ENCODE data around the gene NUP35.
"Not testable (repeated sequence)": the region's sequence is repeated elsewhere in the genome, so short reads cannot be mapped to it uniquely, and the experiment has no call there.

NUP35 gene

GRCh38 chr2:183163821-183164649, 39.8 kb downstream of the NUP35 start:
- 92% methylated on average over 6 of the region's 6 CpGs for WGBS
- Histone ChIP-seq H3K36me3 (ENCODE audit: control insufficient read depth in 1 of 2, insufficient read depth in 2 of 2, low read depth in 1 of 2, low read length in 2 of 2) (peaks cover 0 to 55% of the 10 kb centered on the region in 2 experiments), H3K4me1 (ENCODE audit: control insufficient read depth, insufficient read depth, low read depth, low read length) (peaks cover 6% of the 10 kb centered on the region), H3K9ac (ENCODE audit: low read length) (no peak overlapping the region), H3K4me3 (ENCODE audit: insufficient read depth in 1 of 2, low read depth in 1 of 2, low read length in 2 of 2) (no peak overlapping the region), H2BK15ac (ENCODE audit: low read depth, poor library complexity, severe bottlenecking) (no peak overlapping the region), H3K79me1 (replicated peaks; ENCODE audit: low read length, poor library complexity, severe bottlenecking) (peaks cover 9% of the 10 kb centered on the region), H4K91ac (ENCODE audit: low read length) (no peak overlapping the region), H2AK5ac (ENCODE audit: low read length, severe bottlenecking) (no peak overlapping the region), H2BK12ac (ENCODE audit: low read length in 2 of 2) (peak overlapping the region in 1 of 2 experiments; percentile 39), H3K23ac (ENCODE audit: low read length in 2 of 2) (no peak overlapping the region), H3K9me3 (ENCODE audit: control insufficient read depth, low read length) (peaks cover 4% of the 10 kb centered on the region), H4K8ac (ENCODE audit: low read length) (no peak overlapping the region), H2BK5ac (ENCODE audit: low read depth, low read length, poor library complexity, severe bottlenecking) (no peak overlapping the region), H3K4me2 (ENCODE audit: low read length, poor library complexity, severe bottlenecking) (no peak overlapping the region), H3K4ac (ENCODE audit: low read depth in 1 of 2, low read length in 2 of 2) (no peak overlapping the region), H2AFZ (ENCODE audit: low read depth, low read length) (no peak overlapping the region), H3K14ac (ENCODE audit: low read length in 2 of 2) (no peak overlapping the region), H3K27me3 (ENCODE audit: control insufficient read depth in 1 of 2, insufficient read depth in 1 of 2, low read length in 2 of 2) (no peaks in the 10 kb centered on the region), H3K27ac (ENCODE audit: low read length, poor library complexity, severe bottlenecking) (no peak overlapping the region), H3K18ac (ENCODE audit: low read depth in 1 of 2, low read length in 2 of 2) (no peak overlapping the region), H2BK120ac (ENCODE audit: low read depth, low read length) (no peak overlapping the region)
- peak; percentile 48 for DNase-seq

DNA sequence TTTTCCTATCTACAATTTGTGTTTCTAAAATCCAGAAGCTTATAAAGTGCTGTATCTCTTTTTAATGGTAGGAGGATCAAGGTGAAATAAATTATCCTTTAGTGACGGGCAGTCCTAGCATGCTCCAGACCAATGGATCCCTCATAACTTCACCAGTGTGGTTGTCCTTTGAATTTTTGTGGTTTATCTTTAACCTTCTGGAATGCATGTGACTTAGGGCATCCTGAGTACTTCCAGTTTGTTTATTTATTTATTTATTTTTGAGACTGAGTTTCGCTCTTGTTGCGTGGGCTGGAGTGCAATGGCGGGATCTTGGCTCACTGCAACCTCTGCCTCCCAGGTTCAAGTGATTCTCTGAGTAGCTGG, 40.4 kb downstream of the NUP35 start:
- Histone ChIP-seq H3K9ac (ENCODE audit: low read length) (no peak overlapping the region), H3K9me3 (ENCODE audit: control insufficient read depth, low read length) (peaks cover 4% of the 10 kb centered on the region), H3K27me3 (ENCODE audit: control insufficient read depth in 1 of 2, insufficient read depth in 1 of 2, low read length in 2 of 2) (no peaks in the 10 kb centered on the region), H3K4me2 (ENCODE audit: low read length, poor library complexity, severe bottlenecking) (no peak overlapping the region), H2BK12ac (ENCODE audit: low read length in 2 of 2) (no peak overlapping the region), H3K4me1 (ENCODE audit: control insufficient read depth, insufficient read depth, low read depth, low read length) (peaks cover 6% of the 10 kb centered on the region), H3K4ac (ENCODE audit: low read depth in 1 of 2, low read length in 2 of 2) (no peak overlapping the region), H3K27ac (ENCODE audit: low read length, poor library complexity, severe bottlenecking) (no peak overlapping the region), H3K23ac (ENCODE audit: low read length in 2 of 2) (no peak overlapping the region), H2BK15ac (ENCODE audit: low read depth, poor library complexity, severe bottlenecking) (no peak overlapping the region), H3K4me3 (ENCODE audit: insufficient read depth in 1 of 2, low read depth in 1 of 2, low read length in 2 of 2) (no peak overlapping the region), H4K91ac (ENCODE audit: low read length) (no peak overlapping the region), H2AK5ac (ENCODE audit: low read length, severe bottlenecking) (no peak overlapping the region), H3K79me1 (replicated peaks; ENCODE audit: low read length, poor library complexity, severe bottlenecking) (peaks cover 12% of the 10 kb centered on the region), H2AFZ (ENCODE audit: low read depth, low read length) (no peak overlapping the region), H2BK120ac (ENCODE audit: low read depth, low read length) (no peak overlapping the region), H2BK5ac (ENCODE audit: low read depth, low read length, poor library complexity, severe bottlenecking) (no peak overlapping the region), H3K18ac (ENCODE audit: low read depth in 1 of 2, low read length in 2 of 2) (no peak overlapping the region), H3K14ac (ENCODE audit: low read length in 2 of 2) (no peak overlapping the region), H4K8ac (ENCODE audit: low read length) (no peak overlapping the region), H3K36me3 (ENCODE audit: control insufficient read depth in 1 of 2, insufficient read depth in 2 of 2, low read depth in 1 of 2, low read length in 2 of 2) (peaks cover 0 to 51% of the 10 kb centered on the region in 2 experiments)
- peak; percentile 71 for DNase-seq
- WGBS: 62% methylated on average over 4 of the region's 4 CpGs

- Histone ChIP-seq H3K23ac (ENCODE audit: low read length in 2 of 2) (no peak overlapping the region), H2BK5ac (ENCODE audit: low read depth, low read length, poor library complexity, severe bottlenecking) (no peak overlapping the region), H2AK5ac (ENCODE audit: low read length, severe bottlenecking) (no peak overlapping the region), H4K91ac (ENCODE audit: low read length) (no peak overlapping the region), H3K27ac (ENCODE audit: low read length, poor library complexity, severe bottlenecking) (no peak overlapping the region), H4K8ac (ENCODE audit: low read length) (no peak overlapping the region), H3K36me3 (ENCODE audit: control insufficient read depth in 1 of 2, insufficient read depth in 2 of 2, low read depth in 1 of 2, low read length in 2 of 2) (peaks cover 0 to 40% of the 10 kb centered on the region in 2 experiments), H2BK120ac (ENCODE audit: low read depth, low read length) (no peak overlapping the region), H3K4me1 (ENCODE audit: control insufficient read depth, insufficient read depth, low read depth, low read length) (peaks cover 6% of the 10 kb centered on the region), H3K9me3 (ENCODE audit: control insufficient read depth, low read length) (peaks cover 4% of the 10 kb centered on the region), H3K4me3 (ENCODE audit: insufficient read depth in 1 of 2, low read depth in 1 of 2, low read length in 2 of 2) (no peak overlapping the region), H3K4ac (ENCODE audit: low read depth in 1 of 2, low read length in 2 of 2) (no peak overlapping the region), H2BK12ac (ENCODE audit: low read length in 2 of 2) (no peak overlapping the region), H3K18ac (ENCODE audit: low read depth in 1 of 2, low read length in 2 of 2) (no peak overlapping the region), H2BK15ac (ENCODE audit: low read depth, poor library complexity, severe bottlenecking) (no peak overlapping the region), H3K14ac (ENCODE audit: low read length in 2 of 2) (no peak overlapping the region), H3K79me1 (replicated peaks; ENCODE audit: low read length, poor library complexity, severe bottlenecking) (peaks cover 12% of the 10 kb centered on the region), H3K4me2 (ENCODE audit: low read length, poor library complexity, severe bottlenecking) (no peak overlapping the region), H3K9ac (ENCODE audit: low read length) (no peak overlapping the region), H3K27me3 (ENCODE audit: control insufficient read depth in 1 of 2, insufficient read depth in 1 of 2, low read length in 2 of 2) (no peaks in the 10 kb centered on the region), H2AFZ (ENCODE audit: low read depth, low read length) (no peak overlapping the region)
- 100% methylated on average over 2 of the region's 3 CpGs for WGBS
- no peak for DNase-seq
Measured at GRCh38 chr2:183166210-183166609, 42.0 kb downstream of the NUP35 start.

DNA sequence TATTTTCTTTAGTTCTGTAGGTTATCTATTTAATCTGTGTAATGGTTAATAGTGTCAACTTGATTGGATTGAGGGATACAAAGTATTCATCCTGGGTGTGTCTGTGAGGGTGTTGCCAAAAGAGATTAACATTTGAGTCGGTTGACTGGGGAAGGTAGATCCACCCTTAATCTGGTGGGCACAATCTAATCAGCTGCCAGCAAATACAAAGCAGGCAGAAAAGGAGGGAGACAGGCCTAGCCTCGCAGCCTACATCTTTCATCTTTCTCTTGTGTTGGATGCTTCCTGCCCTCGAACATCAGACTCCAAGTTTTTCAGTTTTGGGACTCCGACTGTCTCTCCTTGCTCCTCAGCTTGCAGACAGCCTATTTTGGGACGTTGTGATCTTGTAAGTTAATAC, 42.7 kb downstream of the NUP35 start:
- H3K23ac ChIP-seq (ENCODE audit: low read length in 2 of 2); H3K4ac ChIP-seq (ENCODE audit: low read depth in 1 of 2, low read length in 2 of 2); H3K9ac ChIP-seq (ENCODE audit: low read length); H3K9me3 ChIP-seq (ENCODE audit: control insufficient read depth, low read length); H2BK15ac ChIP-seq (ENCODE audit: low read depth, poor library complexity, severe bottlenecking); H3K27me3 ChIP-seq (ENCODE audit: control insufficient read depth in 1 of 2, insufficient read depth in 1 of 2, low read length in 2 of 2); H2AFZ ChIP-seq (ENCODE audit: low read depth, low read length); H2AK5ac ChIP-seq (ENCODE audit: low read length, severe bottlenecking); H2BK12ac ChIP-seq (ENCODE audit: low read length in 2 of 2); H2BK5ac ChIP-seq (ENCODE audit: low read depth, low read length, poor library complexity, severe bottlenecking); H4K91ac ChIP-seq (ENCODE audit: low read length); H3K4me1 ChIP-seq (ENCODE audit: control insufficient read depth, insufficient read depth, low read depth, low read length); H3K18ac ChIP-seq (ENCODE audit: low read depth in 1 of 2, low read length in 2 of 2); H3K27ac ChIP-seq (ENCODE audit: low read length, poor library complexity, severe bottlenecking); DNase-seq; H3K4me3 ChIP-seq (ENCODE audit: insufficient read depth in 1 of 2, low read depth in 1 of 2, low read length in 2 of 2); H3K14ac ChIP-seq (ENCODE audit: low read length in 2 of 2); H4K8ac ChIP-seq (ENCODE audit: low read length); H2BK120ac ChIP-seq (ENCODE audit: low read depth, low read length); H3K4me2 ChIP-seq (ENCODE audit: low read length, poor library complexity, severe bottlenecking): not testable (repeated sequence)
- H3K79me1 ChIP-seq (replicated peaks; ENCODE audit: low read length, poor library complexity, severe bottlenecking): peaks cover 18% of the 10 kb centered on the region
- peaks cover 1 to 33% of the 10 kb centered on the region in 2 experiments for H3K36me3 ChIP-seq (ENCODE audit: control insufficient read depth in 1 of 2, insufficient read depth in 2 of 2, low read depth in 1 of 2, low read length in 2 of 2)
- WGBS: 95% methylated on average over 3 of the region's 5 CpGs
